HG02798 (cell line): ENCODE measurements around the gene EPHB2.
"Not testable (repeated sequence)": the region's sequence is repeated elsewhere in the genome, so short reads cannot be mapped to it uniquely, and the experiment has no call there.

Source experiments
- ATAC-seq: cut with Tn5 transposase; IDR thresholded peaks from one replicate; pipeline ENCODE4 v1.9.1; 2021; ENCODE audit warnings: mild to moderate bottlenecking; ENCODE audit not compliant: unreplicated experiment, poor library complexity

The EPHB2 gene

GRCh38 chr1:22688466-22688865, 22.2 kb upstream of the EPHB2 start:
- ATAC-seq: no peak

- no peak for ATAC-seq
Measured at GRCh38 chr1:22689505-22689904, 21.1 kb upstream of the EPHB2 start.

- ATAC-seq: no peak
Measured at GRCh38 chr1:22691031-22691753, 19.4 kb upstream of the EPHB2 start.

- no peak for ATAC-seq
Measured at GRCh38 chr1:22694172-22694571, 16.5 kb upstream of the EPHB2 start.

GRCh38 chr1:22696610-22697009, 14.0 kb upstream of the EPHB2 start:
- no peak for ATAC-seq

GRCh38 chr1:22697980-22698379, 12.7 kb upstream of the EPHB2 start:
- ATAC-seq: no peak

GRCh38 chr1:22699681-22700520, 10.7 kb upstream of the EPHB2 start:
- no peak for ATAC-seq

GRCh38 chr1:22702296-22703085, 8.1 kb upstream of the EPHB2 start:
- no peak for ATAC-seq

- no peak for ATAC-seq
Measured at GRCh38 chr1:22704440-22705067, 6.1 kb upstream of the EPHB2 start.

- ATAC-seq: no peak
Measured at GRCh38 chr1:22705586-22705985, 5.1 kb upstream of the EPHB2 start.

- ATAC-seq: not testable (repeated sequence)
Measured at GRCh38 chr1:22706100-22706499, 4.5 kb upstream of the EPHB2 start.

GRCh38 chr1:22708777-22709176, 1.9 kb upstream of the EPHB2 start:
- no peak for ATAC-seq

- no peak for ATAC-seq
Measured at GRCh38 chr1:22709227-22709626, 1.4 kb upstream of the EPHB2 start.

- ATAC-seq: no peak
Measured at GRCh38 chr1:22709891-22710700, 543 bp upstream of the EPHB2 start.

GRCh38 chr1:22711071-22711470, 432 bp downstream of the EPHB2 start:
- ATAC-seq: no peak

- no peak for ATAC-seq
Measured at GRCh38 chr1:22711591-22712501, 1.2 kb downstream of the EPHB2 start.

GRCh38 chr1:22712502-22713271, 2.0 kb downstream of the EPHB2 start:
- ATAC-seq: no peak

GRCh38 chr1:22714455-22714854, 3.8 kb downstream of the EPHB2 start:
- no peak for ATAC-seq
